Fibroblast of skin of right biceps (primary cell): Measurements from ENCODE around the gene PLA2G4D.

Experiments
- DNase-seq: peaks from one replicate; pipeline ENCODE4 v3.0.0-alpha.2; 2013

The PLA2G4D gene

DNA sequence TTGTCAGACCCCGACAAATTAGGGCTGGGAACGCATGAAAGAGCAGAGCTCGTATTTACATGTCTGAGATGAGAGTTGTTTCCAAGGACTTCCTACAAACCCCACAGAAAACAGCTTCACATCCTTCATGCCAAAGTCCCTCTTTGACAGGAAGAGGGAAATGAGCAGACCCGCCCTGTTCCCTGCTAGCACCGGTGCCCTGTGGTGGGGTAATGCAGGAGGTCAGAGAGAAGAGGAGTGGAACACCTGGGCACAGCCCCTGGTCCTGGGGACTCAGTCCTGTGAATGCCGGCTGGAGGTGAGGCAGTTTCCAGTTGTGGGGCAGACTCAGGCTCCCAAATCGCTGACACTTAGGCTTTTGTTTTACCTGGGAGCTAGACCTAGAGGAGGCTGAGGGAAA lies 4.0 kb downstream of the PLA2G4D start:
- DNase-seq = no peak

DNA sequence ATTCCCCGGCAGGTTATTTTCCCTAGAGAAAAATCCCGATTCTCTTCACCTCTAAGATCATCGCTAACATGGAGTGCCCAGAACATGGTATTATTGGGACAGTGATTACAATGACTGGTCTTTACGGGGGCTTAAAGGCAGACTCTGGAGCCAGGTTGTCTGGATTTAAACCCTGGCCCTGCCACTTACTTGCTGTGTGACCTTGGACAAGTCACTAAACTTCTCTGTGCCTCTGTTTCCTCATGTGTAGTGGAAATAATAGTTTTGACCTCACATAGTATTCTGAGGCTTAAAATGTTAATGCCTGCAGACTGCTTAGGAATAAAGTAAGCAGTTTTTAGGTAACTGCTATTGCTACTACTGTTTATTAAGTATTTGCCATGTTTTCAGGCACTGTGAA lies 4.4 kb downstream of the PLA2G4D start:
- no peak for DNase-seq

DNA sequence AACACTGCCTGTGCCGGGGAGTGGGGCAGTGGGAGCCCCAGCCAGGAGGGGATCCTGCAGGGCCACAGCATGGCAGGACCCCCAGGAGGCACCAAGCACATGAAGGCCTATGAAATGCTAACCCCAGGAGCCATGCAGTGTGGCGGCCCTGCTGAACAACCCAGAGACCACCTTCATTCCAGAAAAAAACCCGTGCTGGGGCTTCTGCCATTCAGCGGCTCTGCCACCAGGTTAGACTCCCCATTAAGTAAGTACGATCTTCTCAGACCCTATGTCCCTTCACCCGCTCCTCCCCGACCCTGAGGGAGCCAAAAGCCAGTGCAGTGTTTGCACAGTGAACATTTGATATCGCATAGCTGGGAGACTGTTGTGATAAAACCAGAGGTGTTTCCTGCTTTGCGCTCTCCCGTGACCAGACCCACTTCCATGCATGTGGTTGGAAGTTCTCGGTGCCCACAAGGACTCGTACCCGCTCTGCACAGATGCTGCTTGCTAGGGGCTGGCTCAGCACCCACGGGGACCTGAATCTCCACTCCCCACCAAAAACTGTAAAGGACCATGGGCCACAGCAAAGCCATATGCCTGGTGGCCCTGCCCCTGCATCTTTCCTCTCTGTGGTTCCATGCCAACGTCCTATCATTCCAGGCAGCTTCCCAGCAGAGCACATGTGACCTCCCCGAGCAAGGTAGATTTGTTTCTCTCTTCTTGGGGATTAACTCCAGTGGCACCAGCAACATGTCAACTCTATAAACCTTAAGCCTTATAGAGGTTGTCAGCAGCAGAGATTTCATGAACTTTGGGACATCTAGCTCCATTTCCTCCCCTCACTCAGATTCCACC lies 5.3 kb downstream of the PLA2G4D start:
- no peak for DNase-seq

DNA sequence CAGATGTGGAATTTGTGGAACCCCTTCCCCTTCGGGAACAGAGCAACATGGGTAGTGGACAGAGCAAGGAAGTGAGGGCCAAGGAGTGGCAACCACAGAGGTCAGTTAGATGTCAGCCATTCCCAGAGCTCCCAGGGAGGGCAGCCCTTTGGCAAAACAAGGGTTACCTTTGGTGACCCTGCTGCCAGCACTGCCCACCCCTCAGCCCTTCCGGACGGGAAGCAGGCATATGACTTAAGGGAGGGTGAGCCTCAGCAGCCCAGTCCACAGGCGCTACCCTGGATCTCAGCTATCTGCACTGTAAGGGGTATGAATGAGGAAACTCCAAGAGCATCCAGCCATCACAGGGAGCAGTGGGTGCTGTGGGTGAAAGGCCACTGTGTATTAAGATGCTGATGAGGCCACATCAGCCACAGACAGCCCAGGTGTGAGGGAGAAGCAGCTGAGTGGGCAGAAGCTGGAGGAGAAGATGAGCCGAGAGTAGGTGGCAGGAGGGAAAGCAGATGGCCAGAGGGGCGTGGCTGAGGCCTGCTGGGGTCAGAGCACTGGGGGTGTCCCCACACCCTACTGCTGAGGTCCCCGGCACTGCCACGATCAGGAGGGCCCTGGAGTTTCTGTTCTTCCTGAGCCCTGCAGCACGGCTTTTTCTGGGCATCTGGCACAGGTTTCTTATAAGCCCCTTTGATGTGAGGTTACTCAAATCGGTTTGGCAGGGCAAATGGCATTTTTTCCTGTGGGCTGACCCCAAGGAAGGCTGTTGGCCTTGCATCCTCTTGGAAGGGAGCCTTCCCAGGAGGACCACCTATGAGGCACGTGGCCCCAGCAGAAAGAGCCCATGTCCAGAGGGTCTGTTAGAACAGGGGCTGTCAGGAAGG lies 6.2 kb downstream of the PLA2G4D start:
- no peak for DNase-seq

GRCh38 chr15:42087460-42087859 lies 6.9 kb downstream of the PLA2G4D start:
- no peak for DNase-seq

DNA sequence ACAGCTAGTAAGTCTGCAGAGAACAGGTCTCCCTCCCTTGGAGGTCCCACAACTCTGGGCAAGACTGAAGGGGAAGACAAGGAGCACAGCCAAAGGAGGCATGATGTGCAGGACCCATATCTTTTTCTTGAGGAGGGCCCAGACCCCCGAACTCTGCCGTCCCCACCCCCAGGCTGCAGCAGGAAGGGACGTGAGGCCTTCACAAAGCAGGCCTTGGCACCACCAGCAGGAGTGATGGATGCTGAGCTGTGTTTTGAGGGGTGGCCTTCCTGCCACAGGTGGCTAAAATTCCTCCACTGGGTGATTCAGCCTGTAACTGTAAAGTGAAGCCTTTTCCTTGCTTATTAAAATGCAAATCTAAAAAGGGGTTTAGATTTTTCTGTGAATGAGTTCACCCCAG lies 8.6 kb downstream of the PLA2G4D start:
- DNase-seq = no peak

DNA sequence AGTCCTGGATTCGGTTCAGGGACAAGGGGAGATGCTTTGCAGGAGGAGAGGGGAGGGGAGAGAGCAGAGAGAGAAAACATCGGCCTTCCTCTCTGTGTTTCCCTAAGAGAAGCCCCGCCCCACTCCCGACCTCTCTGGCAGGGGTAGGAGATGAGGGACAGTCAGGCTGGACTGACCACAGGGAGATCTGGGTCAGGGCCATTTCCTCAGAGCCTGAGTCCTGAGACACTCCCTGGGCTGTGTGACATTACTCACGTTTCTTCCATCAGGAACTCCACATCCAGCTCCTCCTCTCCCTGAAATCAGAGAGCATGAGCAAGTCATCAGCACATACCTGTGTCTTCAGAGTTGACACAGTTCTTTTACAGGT lies 9.1 kb downstream of the PLA2G4D start:
- DNase-seq = no peak

- peak; percentile 32 for DNase-seq
Measured at GRCh38 chr15:42084465-42085235, 9.7 kb downstream of the PLA2G4D start.

DNA sequence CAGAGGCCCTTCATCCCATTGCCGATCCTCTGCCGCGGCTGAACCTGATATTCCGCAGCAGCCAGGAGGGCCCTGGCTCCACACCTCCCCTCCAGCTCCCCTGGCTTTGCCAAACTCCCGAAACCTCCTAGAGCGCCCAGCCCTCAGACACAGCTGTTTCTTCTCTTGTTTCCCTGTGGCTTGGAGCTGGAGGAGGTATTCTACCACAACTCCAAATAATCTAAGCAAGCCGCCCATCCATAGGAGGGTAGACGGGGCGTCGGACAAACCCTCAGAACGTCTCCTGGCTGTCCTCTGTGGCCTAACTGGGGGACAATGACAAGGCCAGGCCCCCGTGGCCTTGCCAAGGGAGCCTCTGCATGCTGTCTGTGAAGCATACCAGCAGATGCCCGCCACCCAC lies 10.4 kb downstream of the PLA2G4D start:
- DNase-seq = no peak

DNA sequence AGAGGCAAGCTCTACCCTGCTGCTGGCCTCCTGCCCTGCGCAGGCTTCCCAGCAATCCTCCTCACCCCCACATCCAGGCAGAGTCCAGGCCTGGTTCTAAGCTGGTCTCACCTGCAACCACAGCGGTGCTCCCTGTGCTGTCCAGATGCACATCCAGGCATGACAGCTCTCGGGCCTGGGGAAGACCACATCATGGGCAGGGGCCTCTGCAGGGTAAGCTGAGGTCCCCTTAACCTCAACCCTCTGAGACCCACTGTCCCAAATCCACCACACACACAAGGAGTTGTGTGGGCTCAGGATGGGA lies 10.8 kb downstream of the PLA2G4D start:
- no peak for DNase-seq

DNA sequence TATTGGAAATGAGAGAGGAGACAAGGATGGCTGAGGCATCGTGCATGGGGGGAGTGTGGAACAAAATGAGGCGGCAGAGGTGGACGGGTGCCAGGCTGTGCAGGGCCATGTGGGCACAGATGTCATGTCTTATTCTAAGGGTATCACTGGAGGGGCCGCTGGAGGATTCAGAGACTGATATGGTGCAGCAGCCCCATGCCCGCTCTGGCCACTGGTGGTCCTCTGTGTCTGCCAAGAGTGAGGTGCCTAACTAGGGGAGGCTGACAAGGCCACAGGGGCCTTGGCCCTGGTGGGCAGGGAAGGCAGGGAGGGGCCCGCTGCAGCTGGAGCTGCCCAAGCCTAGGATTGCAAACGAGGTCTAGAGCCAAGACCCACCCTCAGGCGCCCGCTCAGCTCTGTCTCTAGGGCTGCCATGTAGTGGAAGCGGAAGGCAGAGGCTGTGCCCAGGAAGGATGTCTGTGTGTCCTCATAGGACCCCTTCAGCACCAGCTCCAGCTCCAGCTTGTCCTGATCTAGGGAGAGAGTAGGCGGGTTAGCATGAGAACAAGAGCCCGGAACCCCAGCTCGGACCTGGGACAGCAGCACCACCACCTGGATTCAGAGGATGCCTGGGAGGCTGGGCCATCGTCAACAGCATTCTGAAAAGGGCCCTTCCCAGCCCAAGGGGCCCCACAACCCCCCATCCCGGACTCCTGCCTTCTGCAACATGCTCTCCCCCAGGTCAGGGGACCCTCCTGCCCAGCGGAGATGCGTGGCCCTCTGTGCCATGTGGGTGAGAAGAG lies 11.3 kb downstream of the PLA2G4D start:
- DNase-seq = no peak

DNA sequence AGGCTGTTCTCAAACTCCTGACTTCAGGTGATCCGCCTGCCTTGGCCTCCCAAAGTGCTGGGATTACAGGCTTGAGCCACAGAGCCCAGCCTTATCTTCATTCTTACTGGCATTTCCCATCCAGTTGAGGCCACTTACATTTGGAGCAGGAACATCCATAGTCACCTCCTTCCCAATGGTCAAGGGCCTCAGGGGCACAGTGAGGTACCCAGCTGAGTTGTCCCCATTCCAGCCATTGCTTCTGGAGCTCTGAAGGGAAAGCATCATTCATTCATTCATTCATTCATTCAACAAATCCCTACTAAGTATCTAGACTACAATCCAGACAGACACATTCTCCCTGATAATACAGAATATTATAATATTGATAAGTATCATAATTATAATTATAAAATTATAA lies 12.2 kb downstream of the PLA2G4D start:
- DNase-seq = no peak

DNA sequence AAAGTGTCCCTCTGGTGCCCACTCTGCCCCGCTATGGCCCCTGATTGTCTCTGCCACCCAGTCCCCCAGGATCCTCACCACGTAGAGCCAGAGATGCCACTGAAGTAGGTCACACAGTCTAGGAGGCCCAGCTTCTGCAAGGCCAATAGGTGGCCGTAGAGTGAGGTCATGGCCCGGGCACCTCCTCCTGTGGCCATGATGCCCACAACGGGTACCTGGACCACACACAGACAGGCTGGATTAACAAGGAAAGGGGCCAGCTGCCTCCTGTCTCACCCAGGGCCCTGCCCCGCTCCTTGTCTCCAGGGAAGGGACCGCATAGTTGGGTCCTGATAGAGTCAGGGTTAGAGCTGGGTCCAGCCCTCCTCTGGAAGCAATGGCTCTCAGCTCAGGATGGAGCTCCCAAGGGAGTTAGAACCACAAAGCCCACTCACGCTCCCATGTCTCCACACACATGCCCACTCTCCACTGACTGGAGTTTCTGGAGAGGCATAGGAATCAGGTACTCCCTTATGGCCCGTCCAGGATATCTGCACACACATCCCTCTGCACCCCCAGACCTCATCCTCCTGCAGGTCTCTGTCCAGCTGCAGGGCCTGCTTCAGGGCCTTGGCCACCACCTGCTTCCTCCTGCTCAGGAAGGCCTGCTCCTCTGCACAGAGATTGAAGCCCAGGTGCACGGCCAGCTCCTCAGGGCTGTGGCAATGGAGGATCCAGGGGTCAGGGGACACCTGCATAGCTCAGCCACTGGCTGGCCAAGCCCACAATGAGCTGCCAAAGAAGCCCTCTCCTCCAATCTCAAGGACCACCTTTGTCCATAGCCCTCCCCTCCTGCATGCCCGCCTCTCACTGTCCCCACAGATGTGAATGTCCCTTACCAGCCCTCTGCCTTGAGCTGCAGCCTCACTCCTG lies 13.2 kb downstream of the PLA2G4D start:
- DNase-seq = no peak

DNA sequence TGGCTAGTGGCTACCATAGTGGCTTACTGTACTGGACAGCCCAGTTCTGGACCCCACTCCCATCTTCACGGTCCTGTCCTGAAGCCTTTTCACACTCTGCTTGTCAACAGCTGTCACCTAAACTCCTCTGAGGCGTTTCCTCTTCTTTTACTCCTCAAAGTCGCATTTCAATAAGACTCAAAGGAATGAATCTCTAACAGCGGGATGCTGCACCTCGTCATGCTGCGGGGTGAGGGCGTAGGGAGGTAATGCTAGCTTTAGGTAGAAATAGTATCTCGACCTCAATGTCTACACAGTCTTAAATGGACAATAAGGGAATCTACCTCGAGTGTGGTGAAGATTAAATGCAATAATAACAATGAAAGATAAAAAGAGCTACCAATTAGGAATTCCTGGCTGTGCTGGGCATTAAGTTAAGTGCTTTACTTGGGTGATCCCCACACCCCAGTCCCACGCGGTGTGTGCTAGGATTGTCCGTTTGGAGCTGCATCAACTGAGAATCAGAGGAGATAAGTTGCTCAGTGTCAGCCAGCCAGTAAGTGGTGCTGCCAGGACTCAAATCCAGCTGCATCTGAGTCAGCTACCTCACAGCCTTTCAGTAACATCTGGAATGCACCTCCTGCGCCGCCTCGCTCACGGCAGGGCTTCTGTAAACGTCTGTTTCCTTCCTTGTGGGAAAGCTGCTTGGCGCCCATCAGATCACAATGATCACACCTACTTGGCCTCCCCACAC lies 14.0 kb downstream of the PLA2G4D start:
- no peak for DNase-seq

DNA sequence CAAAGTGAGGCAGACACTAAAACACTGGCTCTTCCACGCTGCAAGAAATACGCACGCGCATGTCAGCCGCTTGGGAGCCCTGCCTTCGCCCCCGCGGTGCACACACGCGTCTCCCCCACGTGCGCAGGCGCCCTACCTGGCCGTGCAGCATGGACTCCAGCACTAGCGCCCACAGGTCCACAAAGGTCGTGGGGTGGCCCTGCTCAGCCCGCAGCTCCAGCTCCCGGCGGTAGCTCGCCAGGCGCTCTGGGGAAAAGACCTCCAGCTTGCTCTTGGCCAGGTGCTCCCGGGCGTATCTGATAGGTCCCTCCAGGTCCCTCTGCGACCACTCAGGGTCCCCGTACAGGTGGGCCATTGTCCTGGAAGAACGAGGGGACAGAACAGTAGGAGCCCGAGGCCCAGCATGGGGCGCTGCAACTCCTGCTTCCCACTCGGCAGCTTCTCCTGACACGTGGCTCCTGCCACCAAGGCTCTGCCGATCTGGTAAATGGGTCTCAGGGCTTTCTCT lies 14.9 kb downstream of the PLA2G4D start:
- DNase-seq = no peak

DNA sequence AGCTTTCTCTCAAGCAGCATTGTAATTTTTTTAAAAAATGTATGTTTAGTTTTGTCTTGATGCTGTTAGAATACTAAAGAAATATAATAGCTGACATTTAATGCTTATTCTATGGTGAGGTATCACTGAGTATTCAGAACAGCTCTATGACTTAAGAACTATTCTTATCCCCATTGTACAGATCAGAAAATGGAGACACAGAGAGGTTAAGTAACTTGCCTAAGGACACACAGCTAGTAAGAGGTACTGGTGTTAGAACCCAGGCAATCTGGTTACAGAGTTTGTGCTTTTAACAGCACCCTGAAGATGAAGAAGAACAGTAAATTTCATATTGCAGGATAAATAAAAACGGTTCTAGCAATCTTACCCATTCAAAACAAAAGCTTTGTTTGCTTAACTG lies 15.5 kb downstream of the PLA2G4D start:
- no peak for DNase-seq

- DNase-seq = no peak
Measured at GRCh38 chr15:42077689-42078088, 16.7 kb downstream of the PLA2G4D start.

DNA sequence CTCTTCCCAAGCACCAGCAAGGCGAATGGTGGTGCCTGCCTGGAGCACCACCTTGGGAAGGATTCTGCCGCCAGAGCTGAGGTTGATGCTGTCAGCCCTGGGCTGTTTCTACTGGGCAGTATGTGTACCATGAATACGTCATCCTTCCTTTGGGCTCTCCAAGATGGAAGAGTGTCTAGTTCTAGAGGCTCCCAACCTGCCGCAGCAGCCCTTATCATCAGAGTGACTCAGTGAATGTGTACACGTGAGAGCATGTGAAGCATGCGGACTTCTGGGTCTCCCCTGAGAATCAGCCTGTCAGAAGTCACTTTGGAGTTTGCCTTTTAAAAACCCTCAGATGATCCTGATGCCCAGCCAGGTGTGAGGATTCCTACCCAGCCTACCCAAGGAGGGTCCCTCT lies 20.9 kb downstream of the PLA2G4D start:
- DNase-seq = no peak

DNA sequence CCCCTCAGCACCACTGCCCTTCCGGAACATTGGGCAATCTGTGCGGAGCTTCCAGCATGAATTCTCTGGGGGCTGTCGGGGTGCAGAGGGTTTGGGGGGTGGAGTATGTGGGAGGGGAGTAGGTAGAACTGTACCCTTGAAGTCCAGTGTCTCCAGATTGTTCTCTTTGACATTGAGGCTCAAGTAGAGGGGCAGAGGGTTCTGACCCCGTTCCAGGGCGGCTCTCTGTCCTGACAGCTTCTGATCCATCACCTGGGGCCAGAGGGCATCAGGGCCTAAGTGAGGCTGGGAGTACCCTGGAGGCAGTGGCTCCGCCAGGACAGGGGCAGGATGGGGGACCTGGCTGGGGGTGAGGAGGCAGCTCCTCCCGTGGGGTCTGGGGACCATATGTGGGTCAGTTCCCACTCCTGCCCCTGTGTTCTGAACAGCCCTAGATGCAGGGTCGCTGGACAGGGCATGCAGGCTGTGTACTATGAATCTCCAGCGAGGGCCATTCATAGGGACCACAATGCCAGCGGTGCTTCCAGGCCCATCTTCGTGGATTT lies 22.1 kb downstream of the PLA2G4D start:
- DNase-seq = no peak

DNA sequence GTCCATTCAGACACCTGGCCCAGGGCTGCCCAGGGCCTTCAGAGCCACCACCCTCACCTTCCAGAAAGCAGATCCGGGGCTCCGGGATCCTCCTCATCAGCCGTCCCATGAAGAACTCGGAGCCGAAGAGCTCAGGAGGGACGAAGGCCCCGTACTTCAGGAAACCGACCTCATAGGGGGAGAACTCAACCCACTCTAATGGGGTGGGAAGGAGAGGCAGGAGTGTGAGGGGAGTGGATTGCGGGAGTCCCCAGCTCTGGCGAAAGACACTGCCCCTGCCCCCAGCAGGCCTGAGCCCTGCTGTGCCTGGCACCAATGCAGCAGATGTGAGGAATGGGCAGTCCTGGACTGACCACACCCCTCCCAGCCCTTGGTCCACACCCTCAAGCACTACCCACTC lies 22.6 kb downstream of the PLA2G4D start:
- no peak for DNase-seq

DNA sequence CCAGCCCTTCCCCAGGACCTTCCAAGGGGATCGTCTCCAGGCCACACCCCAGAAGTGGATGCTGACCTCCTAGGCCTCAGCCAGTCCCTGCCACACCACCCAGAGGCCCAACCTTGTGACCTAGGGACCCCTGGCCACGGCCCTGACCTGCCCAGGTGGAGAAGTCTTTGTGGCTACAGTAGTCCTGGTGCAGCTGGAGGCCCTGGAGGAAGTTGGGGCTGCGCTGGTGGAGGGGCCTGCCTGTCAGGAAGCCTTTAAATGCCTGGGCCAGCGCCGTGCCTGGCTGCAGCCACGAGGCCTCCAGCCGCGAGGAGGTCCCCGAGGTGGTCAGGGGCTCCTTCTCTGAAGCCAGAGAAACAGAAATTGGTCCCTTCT lies 23.4 kb downstream of the PLA2G4D start:
- no peak for DNase-seq
